ENCODE measurements around the gene MPC1.

- TF ChIP-seq, protein P1, sequence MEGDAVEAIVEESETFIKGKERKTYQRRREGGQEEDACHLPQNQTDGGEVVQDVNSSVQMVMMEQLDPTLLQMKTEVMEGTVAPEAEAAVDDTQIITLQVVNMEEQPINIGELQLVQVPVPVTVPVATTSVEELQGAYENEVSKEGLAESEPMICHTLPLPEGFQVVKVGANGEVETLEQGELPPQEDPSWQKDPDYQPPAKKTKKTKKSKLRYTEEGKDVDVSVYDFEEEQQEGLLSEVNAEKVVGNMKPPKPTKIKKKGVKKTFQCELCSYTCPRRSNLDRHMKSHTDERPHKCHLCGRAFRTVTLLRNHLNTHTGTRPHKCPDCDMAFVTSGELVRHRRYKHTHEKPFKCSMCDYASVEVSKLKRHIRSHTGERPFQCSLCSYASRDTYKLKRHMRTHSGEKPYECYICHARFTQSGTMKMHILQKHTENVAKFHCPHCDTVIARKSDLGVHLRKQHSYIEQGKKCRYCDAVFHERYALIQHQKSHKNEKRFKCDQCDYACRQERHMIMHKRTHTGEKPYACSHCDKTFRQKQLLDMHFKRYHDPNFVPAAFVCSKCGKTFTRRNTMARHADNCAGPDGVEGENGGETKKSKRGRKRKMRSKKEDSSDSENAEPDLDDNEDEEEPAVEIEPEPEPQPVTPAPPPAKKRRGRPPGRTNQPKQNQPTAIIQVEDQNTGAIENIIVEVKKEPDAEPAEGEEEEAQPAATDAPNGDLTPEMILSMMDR (IDR thresholded peaks at IDR 0.05) = no peak
- no peak for TF ChIP-seq POLR2AphosphoS5 (IDR thresholded peaks at IDR 0.05)
- TF ChIP-seq POLR2A (IDR thresholded peaks at IDR 0.05) = no peak
Measured at GRCh38 chr6:166335378-166336302, 47.1 kb downstream of the MPC1 start.

All from breast epithelium (tissue), 3 donors.